Measurements from ENCODE around the gene ADAMTS3.

DNA sequence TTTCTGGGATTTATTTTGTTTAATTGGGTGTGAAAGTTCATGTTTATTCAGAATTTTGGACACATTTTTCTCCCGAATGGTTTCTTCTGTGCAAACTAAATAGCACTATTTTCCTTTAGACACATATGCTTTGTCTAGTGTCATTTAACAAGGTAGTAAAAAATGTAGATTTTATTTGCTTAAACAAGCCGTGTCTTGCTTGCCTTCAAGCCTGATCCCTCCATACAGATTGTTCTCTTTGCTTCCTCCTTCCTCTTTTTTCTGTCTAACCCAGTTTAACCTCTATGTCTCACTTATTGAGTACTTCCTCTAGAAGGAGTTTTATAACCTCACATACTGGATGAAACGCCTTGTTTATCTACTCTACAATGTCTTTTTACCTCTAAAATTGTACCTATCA lies 325.4 kb downstream of the ADAMTS3 start:
- TF ChIP-seq, protein P1, sequence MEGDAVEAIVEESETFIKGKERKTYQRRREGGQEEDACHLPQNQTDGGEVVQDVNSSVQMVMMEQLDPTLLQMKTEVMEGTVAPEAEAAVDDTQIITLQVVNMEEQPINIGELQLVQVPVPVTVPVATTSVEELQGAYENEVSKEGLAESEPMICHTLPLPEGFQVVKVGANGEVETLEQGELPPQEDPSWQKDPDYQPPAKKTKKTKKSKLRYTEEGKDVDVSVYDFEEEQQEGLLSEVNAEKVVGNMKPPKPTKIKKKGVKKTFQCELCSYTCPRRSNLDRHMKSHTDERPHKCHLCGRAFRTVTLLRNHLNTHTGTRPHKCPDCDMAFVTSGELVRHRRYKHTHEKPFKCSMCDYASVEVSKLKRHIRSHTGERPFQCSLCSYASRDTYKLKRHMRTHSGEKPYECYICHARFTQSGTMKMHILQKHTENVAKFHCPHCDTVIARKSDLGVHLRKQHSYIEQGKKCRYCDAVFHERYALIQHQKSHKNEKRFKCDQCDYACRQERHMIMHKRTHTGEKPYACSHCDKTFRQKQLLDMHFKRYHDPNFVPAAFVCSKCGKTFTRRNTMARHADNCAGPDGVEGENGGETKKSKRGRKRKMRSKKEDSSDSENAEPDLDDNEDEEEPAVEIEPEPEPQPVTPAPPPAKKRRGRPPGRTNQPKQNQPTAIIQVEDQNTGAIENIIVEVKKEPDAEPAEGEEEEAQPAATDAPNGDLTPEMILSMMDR (IDR thresholded peaks at IDR 0.05), result no peak
- no peak for TF ChIP-seq POLR2AphosphoS5 (IDR thresholded peaks at IDR 0.05; ENCODE audit: low read depth, low read length)

Measured in Panc1 (cell line).